Neural progenitor cell (in vitro differentiated cells): ENCODE measurements around the gene GNA15. TPM values are rescaled to one million over a fixed set of nuclear protein-coding genes. Genes with fewer than 3 reads are reported as not detected.

ENCODE experiments used
- DNase-seq: peaks from one replicate; pipeline ENCODE4 v3.0.0-alpha.2; 2016; ENCODE audit warnings: low spot score
- H2AFZ ChIP-seq: fragments of 200-600 bp; sonication (generic); replicated peaks from 2 replicates; pipeline ENCODE4 v1.6.1; 2016; ENCODE audit warnings: antibody characterized with exemption
- H3F3A ChIP-seq: fragments of 200-600 bp; sonication (generic); 2 replicates; pipeline ENCODE4 v1.6.1; 2016; ENCODE audit warnings: antibody characterized with exemption, low read depth
- H3K27ac ChIP-seq: fragments of 200-600 bp; sonication (generic); 2 replicates; pipeline ENCODE4 v1.5.1; 2016; ENCODE audit warnings: mild to moderate bottlenecking
- H3K27me3 ChIP-seq: fragments of 200-600 bp; sonication (generic); 2 replicates; pipeline ENCODE4 v1.6.1; 2016; ENCODE audit warnings: mild to moderate bottlenecking, moderate library complexity
- H3K36me3 ChIP-seq: fragments of 200-600 bp; sonication (generic); 2 replicates; pipeline ENCODE4 v1.5.1; 2016
- H3K4me1 ChIP-seq: fragments of 200-600 bp; sonication (generic); 2 replicates; pipeline ENCODE4 v1.6.1; 2016; ENCODE audit warnings: mixed run types
- H3K4me2 ChIP-seq: fragments of 200-600 bp; sonication (generic); 2 replicates; pipeline ENCODE4 v1.6.1; 2016
- H3K4me3 ChIP-seq: fragments of 200-600 bp; sonication (generic); 2 replicates; pipeline ENCODE4 v1.5.1; 2016
- H3K79me2 ChIP-seq: fragments of 200-600 bp; sonication (generic); 2 replicates; pipeline ENCODE4 v1.6.1; 2016; ENCODE audit warnings: low read depth
- H3K9ac ChIP-seq: fragments of 200-600 bp; sonication (generic); 2 replicates; pipeline ENCODE4 v1.6.1; 2016
- H3K9me3 ChIP-seq: fragments of 200-600 bp; sonication (generic); 2 replicates; pipeline ENCODE4 v1.5.1; 2016; ENCODE audit warnings: low read depth
- H4K20me1 ChIP-seq: fragments of 200-600 bp; sonication (generic); 2 replicates; pipeline ENCODE4 v1.6.1; 2016; ENCODE audit warnings: low read depth
- H3K27ac Mint-ChIP-seq: 3 replicates; pipeline ENCODE4 v1.8.0; 2021; ENCODE audit warnings: mixed read lengths
- H3K27me3 Mint-ChIP-seq: 2 replicates; pipeline ENCODE4 v1.8.0; 2022; ENCODE audit warnings: low read depth, mild to moderate bottlenecking, inconsistent platforms, moderate library complexity, mixed read lengths; ENCODE audit not compliant: insufficient read depth
- H3K36me3 Mint-ChIP-seq: 3 replicates; pipeline ENCODE4 v1.8.0; 2021; ENCODE audit warnings: mixed read lengths
- H3K4me1 Mint-ChIP-seq: 3 replicates; pipeline ENCODE4 v1.8.0; 2021; ENCODE audit warnings: mixed read lengths
- H3K4me3 Mint-ChIP-seq: 3 replicates; pipeline ENCODE4 v1.8.0; 2021; ENCODE audit warnings: mild to moderate bottlenecking, moderate library complexity, mixed read lengths
- H3K9me3 Mint-ChIP-seq: 3 replicates; pipeline ENCODE4 v1.8.0; 2020; ENCODE audit warnings: mixed read lengths
- CTCF ChIP-seq: fragments of 200-600 bp; sonication (generic); IDR thresholded peaks from 2 replicates; pipeline ENCODE4 v1.5.1; 2017; ENCODE audit warnings: antibody characterized with exemption, mild to moderate bottlenecking
- EZH2 ChIP-seq: fragments of 200-600 bp; sonication (generic); IDR thresholded peaks from 2 replicates; pipeline ENCODE4 v1.6.1; 2017; ENCODE audit warnings: antibody characterized with exemption, mild to moderate bottlenecking, moderate library complexity
- EZH2phosphoT487 ChIP-seq: fragments of 200-600 bp; sonication (generic); IDR thresholded peaks from 2 replicates; pipeline ENCODE4 v1.6.1; 2017; ENCODE audit warnings: antibody characterized with exemption
- total RNA-seq: library from RNA; depleted of rRNA; stranded (reverse); fragments of >200 nt; gene quantifications from 2 replicates; pipeline ENCODE4 v1.2.3, GENCODE V29; 2015; ENCODE audit warnings: low replicate concordance

The GNA15 gene
- total RNA-seq, 1 donor from 2014 or later, result not detected

GRCh38 chr19:3098515-3099346 lies 37.1 kb upstream of the GNA15 start:
- H3K36me3 Mint-ChIP-seq, result no peaks in the 10 kb centered on the region
- Histone ChIP-seq H3K9ac (peak overlapping the region; percentile 32), H3K79me2 (peaks cover 90% of the 10 kb centered on the region), H3K4me2 (no peak overlapping the region), H3K27me3 (no peaks in the 10 kb centered on the region), H2AFZ (no peak overlapping the region), H3F3A (peaks cover 9% of the 10 kb centered on the region), H4K20me1 (peaks cover 93% of the 10 kb centered on the region), H3K27ac (no peak overlapping the region), H3K9me3 (no peaks in the 10 kb centered on the region), H3K4me1 (peaks cover 16% of the 10 kb centered on the region), H3K36me3 (no peaks in the 10 kb centered on the region), H3K4me3 (no peak overlapping the region)
- no peak overlapping the region for H3K4me3 Mint-ChIP-seq
- no peaks in the 10 kb centered on the region for H3K9me3 Mint-ChIP-seq
- peak overlapping the region; percentile 69 for H3K27ac Mint-ChIP-seq
- peaks cover 25% of the 10 kb centered on the region for H3K4me1 Mint-ChIP-seq
- no peak for TF ChIP-seq EZH2
- no peak for TF ChIP-seq CTCF
- no peak for TF ChIP-seq EZH2phosphoT487
- H3K27me3 Mint-ChIP-seq, result peaks cover 2% of the 10 kb centered on the region
- DNase-seq, result no peak

GRCh38 chr19:3099347-3100145 lies 36.3 kb upstream of the GNA15 start:
- peaks cover 100% of the 10 kb centered on the region for H4K20me1 ChIP-seq
- no peaks in the 10 kb centered on the region for H3K27me3 ChIP-seq
- no peaks in the 10 kb centered on the region for H3K9me3 Mint-ChIP-seq
- no peaks in the 10 kb centered on the region for H3K36me3 ChIP-seq
- H3K4me3 Mint-ChIP-seq, result no peak overlapping the region
- H3K79me2 ChIP-seq, result peaks cover 96% of the 10 kb centered on the region
- H3K4me3 ChIP-seq, result no peak overlapping the region
- no peaks in the 10 kb centered on the region for H3K9me3 ChIP-seq
- peaks cover 16% of the 10 kb centered on the region for H3K4me1 ChIP-seq
- H3K4me1 Mint-ChIP-seq, result peaks cover 29% of the 10 kb centered on the region
- no peak for TF ChIP-seq EZH2phosphoT487
- no peak for TF ChIP-seq CTCF
- TF ChIP-seq EZH2, result no peak
- no peak for DNase-seq
- no peak overlapping the region for H3K27ac Mint-ChIP-seq
- H3K27ac ChIP-seq, result no peak overlapping the region
- peaks cover 2% of the 10 kb centered on the region for H3K27me3 Mint-ChIP-seq
- H3F3A ChIP-seq, result peaks cover 11% of the 10 kb centered on the region
- no peak overlapping the region for H3K9ac ChIP-seq
- no peak overlapping the region for H3K4me2 ChIP-seq
- H2AFZ ChIP-seq, result no peak overlapping the region
- H3K36me3 Mint-ChIP-seq, result no peaks in the 10 kb centered on the region

- Histone ChIP-seq H3K4me3 (no peak overlapping the region), H3K79me2 (peaks cover 95% of the 10 kb centered on the region), H2AFZ (no peak overlapping the region), H3K27me3 (no peaks in the 10 kb centered on the region), H3F3A (peaks cover 11% of the 10 kb centered on the region), H3K4me1 (peaks cover 12% of the 10 kb centered on the region), H3K27ac (no peak overlapping the region), H3K9ac (peak overlapping the region; percentile 37), H4K20me1 (peaks cover 95% of the 10 kb centered on the region), H3K9me3 (no peaks in the 10 kb centered on the region), H3K36me3 (no peaks in the 10 kb centered on the region), H3K4me2 (no peak overlapping the region)
- no peak overlapping the region for H3K4me3 Mint-ChIP-seq
- H3K36me3 Mint-ChIP-seq, result no peaks in the 10 kb centered on the region
- no peaks in the 10 kb centered on the region for H3K9me3 Mint-ChIP-seq
- no peak overlapping the region for H3K27ac Mint-ChIP-seq
- TF ChIP-seq EZH2phosphoT487 (no peak), EZH2 (no peak), CTCF (no peak)
- no peak for DNase-seq
- H3K4me1 Mint-ChIP-seq, result peaks cover 25% of the 10 kb centered on the region
- H3K27me3 Mint-ChIP-seq, result peaks cover 2% of the 10 kb centered on the region
Observed at GRCh38 chr19:3100331-3100730, 35.5 kb upstream of the GNA15 start.
